Stomach (tissue), 4 donors: ENCODE results near the gene SHOC2.
A peak's percentile ranks its signal among the peaks of the same experiment; 100 is the strongest.

Experiments used
- POLR2A ChIP-seq, 4 donors: fragments of 450-650 bp; IDR thresholded peaks; one replicate each; pipeline ENCODE4 v1.6.1; 2016; ENCODE audit warnings: antibody characterized with exemption in 4 of 4, control low read depth in 2 of 4, mild to moderate bottlenecking in 1 of 4, moderate library complexity in 1 of 4
- POLR2AphosphoS5 ChIP-seq, 3 donors: sonication (generic); formaldehyde crosslinking; IDR thresholded peaks; one replicate each; pipeline ENCODE4 v1.6.1; 2016; ENCODE audit warnings: antibody characterized with exemption in 3 of 3
- TF ChIP-seq, protein P1 (sequence below), 7 experiments: fragments of 450-650 bp in 4 of 7; fragments of 200-600 bp in 3 of 7; sonication (generic) in 3 of 7; IDR thresholded peaks; one replicate each; pipeline ENCODE4 v1.5.1; 2016 to 2019; ENCODE audit warnings: antibody characterized with exemption in 7 of 7, control low read depth in 2 of 7, mild to moderate bottlenecking in 1 of 7

DNA sequence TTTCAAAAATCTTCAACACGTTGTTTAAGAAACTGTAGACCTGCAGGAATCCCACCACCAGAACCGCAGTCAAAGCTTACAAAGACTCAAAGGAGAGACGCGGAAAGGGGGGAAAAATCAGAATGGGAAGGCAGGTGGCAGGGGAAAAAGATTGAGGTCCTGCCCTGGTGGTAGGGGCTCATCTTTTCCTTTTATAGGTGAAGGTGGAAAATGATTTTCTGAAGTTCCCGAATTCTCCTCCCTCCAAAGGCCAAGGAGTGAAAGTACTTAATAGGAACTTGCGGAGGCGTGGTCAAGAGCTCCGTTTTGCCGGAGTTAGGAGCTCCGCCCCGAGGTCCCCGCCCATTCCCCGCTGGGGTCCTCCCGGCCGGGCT lies 1.1 kb upstream of the SHOC2 start:
- TF ChIP-seq, protein P1, sequence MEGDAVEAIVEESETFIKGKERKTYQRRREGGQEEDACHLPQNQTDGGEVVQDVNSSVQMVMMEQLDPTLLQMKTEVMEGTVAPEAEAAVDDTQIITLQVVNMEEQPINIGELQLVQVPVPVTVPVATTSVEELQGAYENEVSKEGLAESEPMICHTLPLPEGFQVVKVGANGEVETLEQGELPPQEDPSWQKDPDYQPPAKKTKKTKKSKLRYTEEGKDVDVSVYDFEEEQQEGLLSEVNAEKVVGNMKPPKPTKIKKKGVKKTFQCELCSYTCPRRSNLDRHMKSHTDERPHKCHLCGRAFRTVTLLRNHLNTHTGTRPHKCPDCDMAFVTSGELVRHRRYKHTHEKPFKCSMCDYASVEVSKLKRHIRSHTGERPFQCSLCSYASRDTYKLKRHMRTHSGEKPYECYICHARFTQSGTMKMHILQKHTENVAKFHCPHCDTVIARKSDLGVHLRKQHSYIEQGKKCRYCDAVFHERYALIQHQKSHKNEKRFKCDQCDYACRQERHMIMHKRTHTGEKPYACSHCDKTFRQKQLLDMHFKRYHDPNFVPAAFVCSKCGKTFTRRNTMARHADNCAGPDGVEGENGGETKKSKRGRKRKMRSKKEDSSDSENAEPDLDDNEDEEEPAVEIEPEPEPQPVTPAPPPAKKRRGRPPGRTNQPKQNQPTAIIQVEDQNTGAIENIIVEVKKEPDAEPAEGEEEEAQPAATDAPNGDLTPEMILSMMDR (IDR thresholded peaks at IDR 0.05) = no peak
- TF ChIP-seq POLR2A (IDR thresholded peaks at IDR 0.05) (no peak), POLR2AphosphoS5 (IDR thresholded peaks at IDR 0.05) (peak in 1 of 3 donors; percentile 76)
